Upper lobe of left lung (tissue), 6 donors: ENCODE results near the gene SLC5A12. TPM values are rescaled to one million over a fixed set of nuclear protein-coding genes. Genes with fewer than 3 reads are reported as not detected.

ENCODE experiments used
- ATAC-seq, 2 donors: fragments of 200-7000 bp; cut with Tn5 transposase; one replicate each; pipeline ENCODE4 v1.9.1; 2022; ENCODE audit warnings: mild to moderate bottlenecking in 2 of 2, moderate library complexity in 2 of 2; ENCODE audit not compliant: low FRiP score in 2 of 2
- DNase-seq, 2 donors: peaks; one replicate each; pipeline ENCODE4 v3.0.0-alpha.2; 2019 to 2020
- H3K27ac ChIP-seq, 4 donors: fragments of 200-600 bp; sonication (generic); one replicate each; pipeline ENCODE4 v1.5.1; 2016 to 2019
- H3K27me3 ChIP-seq, 4 donors: fragments of 200-600 bp; sonication (generic); one replicate each; pipeline ENCODE4 v1.5.1; 2017 to 2019
- H3K36me3 ChIP-seq, 4 donors: fragments of 200-600 bp; sonication (generic); one replicate each; pipeline ENCODE4 v1.5.1; 2016 to 2019
- H3K4me1 ChIP-seq, 4 donors: fragments of 200-600 bp; sonication (generic); one replicate each; pipeline ENCODE4 v1.5.1; 2018 to 2019
- H3K4me3 ChIP-seq, 4 donors: fragments of 200-600 bp; sonication (generic); one replicate each; pipeline ENCODE4 v1.5.1; 2017 to 2019; ENCODE audit warnings: mild to moderate bottlenecking in 2 of 4, moderate library complexity in 1 of 4
- H3K9me3 ChIP-seq, 4 donors: fragments of 200-600 bp; sonication (generic); one replicate each; pipeline ENCODE4 v1.5.1; 2018 to 2019
- EP300 ChIP-seq, 4 donors: sonication (generic); formaldehyde crosslinking; IDR thresholded peaks; one replicate each; pipeline ENCODE4 v1.5.1; 2017; ENCODE audit warnings: antibody characterized with exemption in 4 of 4, control low read depth in 2 of 4
- POLR2A ChIP-seq, 4 donors: fragments of 450-650 bp; IDR thresholded peaks; one replicate each; pipeline ENCODE4 v1.5.1; 2016 to 2017; ENCODE audit warnings: antibody characterized with exemption in 4 of 4, mild to moderate bottlenecking in 2 of 4
- POLR2AphosphoS5 ChIP-seq, 2 donors: sonication (generic); formaldehyde crosslinking; IDR thresholded peaks; one replicate each; pipeline ENCODE4 v1.5.1; 2017; ENCODE audit warnings: antibody characterized with exemption in 2 of 2
- WGBS, 2 donors: methylation state at CpG; one replicate each; pipeline ENCODE4 v1.1.5; 2017 to 2018; 5-methylcytosine and 5-hydroxymethylcytosine counted together
- total RNA-seq, 6 donors: library from RNA; depleted of rRNA in 4 of 6; stranded (reverse); fragments of >200 nt in 4 of 6; gene quantifications; one replicate each; pipeline versions ENCODE4 v1.1.0 to v1.2.1, GENCODE V29; 2016 to 2021
- TF ChIP-seq, protein P1 (sequence below), 6 experiments: fragments of 450-650 bp in 4 of 6; fragments of 200-600 bp in 2 of 6; sonication (generic) in 2 of 6; IDR thresholded peaks; one replicate each; pipeline ENCODE4 v1.5.1; 2016 to 2019; ENCODE audit warnings: antibody characterized with exemption in 6 of 6
- donor health status: DM: no; HTN: no; CAD: no; lungs with moderate emphysema.
- donor health status: DM: no; HTN: yes; CAD: no; lungs with severe emphysema.

The SLC5A12 gene, protein sequence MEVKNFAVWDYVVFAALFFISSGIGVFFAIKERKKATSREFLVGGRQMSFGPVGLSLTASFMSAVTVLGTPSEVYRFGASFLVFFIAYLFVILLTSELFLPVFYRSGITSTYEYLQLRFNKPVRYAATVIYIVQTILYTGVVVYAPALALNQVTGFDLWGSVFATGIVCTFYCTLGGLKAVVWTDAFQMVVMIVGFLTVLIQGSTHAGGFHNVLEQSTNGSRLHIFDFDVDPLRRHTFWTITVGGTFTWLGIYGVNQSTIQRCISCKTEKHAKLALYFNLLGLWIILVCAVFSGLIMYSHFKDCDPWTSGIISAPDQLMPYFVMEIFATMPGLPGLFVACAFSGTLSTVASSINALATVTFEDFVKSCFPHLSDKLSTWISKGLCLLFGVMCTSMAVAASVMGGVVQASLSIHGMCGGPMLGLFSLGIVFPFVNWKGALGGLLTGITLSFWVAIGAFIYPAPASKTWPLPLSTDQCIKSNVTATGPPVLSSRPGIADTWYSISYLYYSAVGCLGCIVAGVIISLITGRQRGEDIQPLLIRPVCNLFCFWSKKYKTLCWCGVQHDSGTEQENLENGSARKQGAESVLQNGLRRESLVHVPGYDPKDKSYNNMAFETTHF
- not detected for total RNA-seq

- H3K36me3 ChIP-seq = no peaks in the 10 kb centered on the region
- no peaks in the 10 kb centered on the region for H3K4me1 ChIP-seq
- WGBS, 2 donors = 53 to 70% methylated on average over 3 of the region's 3 CpGs
- H3K9me3 ChIP-seq = no peaks in the 10 kb centered on the region
- TF ChIP-seq POLR2A (IDR thresholded peaks at IDR 0.05) (no peak), EP300 (IDR thresholded peaks at IDR 0.05) (no peak), POLR2AphosphoS5 (IDR thresholded peaks at IDR 0.05) (no peak)
- TF ChIP-seq, protein P1, sequence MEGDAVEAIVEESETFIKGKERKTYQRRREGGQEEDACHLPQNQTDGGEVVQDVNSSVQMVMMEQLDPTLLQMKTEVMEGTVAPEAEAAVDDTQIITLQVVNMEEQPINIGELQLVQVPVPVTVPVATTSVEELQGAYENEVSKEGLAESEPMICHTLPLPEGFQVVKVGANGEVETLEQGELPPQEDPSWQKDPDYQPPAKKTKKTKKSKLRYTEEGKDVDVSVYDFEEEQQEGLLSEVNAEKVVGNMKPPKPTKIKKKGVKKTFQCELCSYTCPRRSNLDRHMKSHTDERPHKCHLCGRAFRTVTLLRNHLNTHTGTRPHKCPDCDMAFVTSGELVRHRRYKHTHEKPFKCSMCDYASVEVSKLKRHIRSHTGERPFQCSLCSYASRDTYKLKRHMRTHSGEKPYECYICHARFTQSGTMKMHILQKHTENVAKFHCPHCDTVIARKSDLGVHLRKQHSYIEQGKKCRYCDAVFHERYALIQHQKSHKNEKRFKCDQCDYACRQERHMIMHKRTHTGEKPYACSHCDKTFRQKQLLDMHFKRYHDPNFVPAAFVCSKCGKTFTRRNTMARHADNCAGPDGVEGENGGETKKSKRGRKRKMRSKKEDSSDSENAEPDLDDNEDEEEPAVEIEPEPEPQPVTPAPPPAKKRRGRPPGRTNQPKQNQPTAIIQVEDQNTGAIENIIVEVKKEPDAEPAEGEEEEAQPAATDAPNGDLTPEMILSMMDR (IDR thresholded peaks at IDR 0.05) = no peak
- H3K27ac ChIP-seq = no peak within 1 kb of the TSS
- DNase-seq (no peak), ATAC-seq (no peak)
- no peak within 1 kb of the TSS for H3K4me3 ChIP-seq
- no peaks in the 10 kb centered on the region for H3K27me3 ChIP-seq
Observed at GRCh38 chr11:26721948-26722475, at the start of gene SLC5A12. SLC5A12 (minus strand) TSS chr11:26722060; CDS start chr11:26721714, 346 bp downstream.

- ATAC-seq (no peak), DNase-seq (no peak)
- Histone ChIP-seq H3K27ac (no peak overlapping the region), H3K36me3 (no peaks in the 10 kb centered on the region), H3K9me3 (no peaks in the 10 kb centered on the region), H3K4me3 (no peak overlapping the region), H3K4me1 (no peaks in the 10 kb centered on the region), H3K27me3 (no peaks in the 10 kb centered on the region)
- TF ChIP-seq POLR2A (IDR thresholded peaks at IDR 0.05) (no peak), EP300 (IDR thresholded peaks at IDR 0.05) (no peak), POLR2AphosphoS5 (IDR thresholded peaks at IDR 0.05) (no peak)
Observed at GRCh38 chr11:26769027-26769426, 47.2 kb upstream of the SLC5A12 start.

DNA sequence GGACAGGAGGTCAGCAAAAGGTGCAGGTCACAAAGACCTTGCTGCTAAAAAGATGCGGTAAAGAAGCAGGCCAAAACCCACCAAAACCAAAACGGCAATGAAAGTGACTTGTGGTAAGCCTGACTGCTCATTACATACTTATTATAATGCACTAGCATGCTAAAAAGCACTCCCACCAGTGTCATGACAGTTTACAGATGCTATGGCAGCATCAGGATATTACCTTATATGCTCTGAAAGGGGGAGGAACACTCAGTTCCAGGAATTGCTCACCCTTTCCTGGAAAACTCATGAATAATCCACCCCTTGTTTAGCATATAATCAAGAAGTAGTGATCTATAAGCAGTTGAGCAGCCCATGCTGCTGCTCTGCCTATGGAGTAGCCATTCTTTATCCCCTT, 45.2 kb upstream of the SLC5A12 start:
- ATAC-seq = no peak
- no peak for DNase-seq
- H3K4me3 ChIP-seq = no peak overlapping the region
- 93 to 95% methylated on average over 2 of the region's 2 CpGs for whole genome bisulfite sequencing, 2 donors
- H3K27ac ChIP-seq = no peak overlapping the region
- no peak for TF ChIP-seq POLR2AphosphoS5 (IDR thresholded peaks at IDR 0.05)
- no peak for TF ChIP-seq EP300 (IDR thresholded peaks at IDR 0.05)
- TF ChIP-seq, protein P1 (IDR thresholded peaks at IDR 0.05) = no peak
- no peak for TF ChIP-seq POLR2A (IDR thresholded peaks at IDR 0.05)
- no peaks in the 10 kb centered on the region for H3K4me1 ChIP-seq
- H3K27me3 ChIP-seq = no peaks in the 10 kb centered on the region
- H3K9me3 ChIP-seq = no peaks in the 10 kb centered on the region
- no peaks in the 10 kb centered on the region for H3K36me3 ChIP-seq

DNA sequence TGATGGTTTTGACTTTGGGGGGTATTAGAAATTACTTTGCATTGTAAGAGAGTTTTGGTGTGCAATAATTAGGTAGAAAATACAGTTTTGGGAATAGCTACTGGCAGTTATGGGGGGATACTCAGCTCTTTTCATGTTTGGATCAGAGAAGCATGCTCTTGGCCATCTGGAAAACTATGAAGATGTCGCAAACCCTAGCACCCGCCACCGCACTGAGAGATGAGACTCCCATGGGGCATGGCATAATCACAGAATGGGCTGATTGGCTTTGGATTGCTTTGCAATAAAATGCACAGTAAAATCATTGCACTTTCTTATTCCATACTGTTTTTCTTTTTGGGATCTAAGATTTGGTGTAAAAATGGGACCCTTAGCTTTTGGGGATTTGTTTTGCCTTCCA, 43.5 kb upstream of the SLC5A12 start:
- Histone ChIP-seq H3K4me1 (no peaks in the 10 kb centered on the region), H3K36me3 (no peaks in the 10 kb centered on the region), H3K4me3 (no peak overlapping the region), H3K27me3 (no peaks in the 10 kb centered on the region), H3K9me3 (no peaks in the 10 kb centered on the region), H3K27ac (no peak overlapping the region)
- TF ChIP-seq, protein P1 (IDR thresholded peaks at IDR 0.05) = no peak
- no peak for TF ChIP-seq POLR2A (IDR thresholded peaks at IDR 0.05)
- no peak for TF ChIP-seq EP300 (IDR thresholded peaks at IDR 0.05)
- TF ChIP-seq POLR2AphosphoS5 (IDR thresholded peaks at IDR 0.05) = no peak
- no peak for DNase-seq
- 79 to 93% methylated on average over 3 of the region's 3 CpGs for WGBS, 2 donors
- no peak for ATAC-seq

GRCh38 chr11:26764825-26765224, 43.0 kb upstream of the SLC5A12 start:
- no peak for DNase-seq
- H3K4me3 ChIP-seq = no peak overlapping the region
- H3K27ac ChIP-seq = no peak overlapping the region
- no peaks in the 10 kb centered on the region for H3K36me3 ChIP-seq
- H3K4me1 ChIP-seq = no peaks in the 10 kb centered on the region
- no peaks in the 10 kb centered on the region for H3K9me3 ChIP-seq
- ATAC-seq = no peak
- 72 to 82% methylated on average over 3 of the region's 3 CpGs for WGBS, 2 donors
- TF ChIP-seq, protein P1 (IDR thresholded peaks at IDR 0.05) = no peak
- TF ChIP-seq POLR2AphosphoS5 (IDR thresholded peaks at IDR 0.05) (no peak), POLR2A (IDR thresholded peaks at IDR 0.05) (no peak), EP300 (IDR thresholded peaks at IDR 0.05) (no peak)
- no peaks in the 10 kb centered on the region for H3K27me3 ChIP-seq
